Lower lobe of right lung (tissue), 2 donors: ENCODE results near the gene NLGN3. TPM values are rescaled to one million over a fixed set of nuclear protein-coding genes. Genes with fewer than 3 reads are reported as not detected.

Source experiments
- ATAC-seq, 2 donors: fragments of 200-7000 bp; cut with Tn5 transposase; one replicate each; pipeline ENCODE4 v1.9.1; 2020 to 2022; ENCODE audit warnings: mild to moderate bottlenecking in 2 of 2, moderate library complexity in 2 of 2
- DNase-seq: peaks from one replicate; pipeline ENCODE4 v3.0.0-alpha.2; 2020
- H3K27ac ChIP-seq: fragments of 200-600 bp; one replicate; pipeline ENCODE4 v1.8.0; 2022
- H3K27me3 ChIP-seq: fragments of 200-600 bp; one replicate; pipeline ENCODE4 v1.8.0; 2022; ENCODE audit warnings: low read depth
- H3K36me3 ChIP-seq: fragments of 200-600 bp; one replicate; pipeline ENCODE4 v1.8.0; 2022; ENCODE audit warnings: mild to moderate bottlenecking
- H3K4me1 ChIP-seq: fragments of 200-600 bp; one replicate; pipeline ENCODE4 v1.8.0; 2022
- H3K4me3 ChIP-seq: fragments of 200-600 bp; one replicate; pipeline ENCODE4 v1.8.0; 2022; ENCODE audit warnings: mild to moderate bottlenecking
- H3K9me3 ChIP-seq: fragments of 200-600 bp; one replicate; pipeline ENCODE4 v1.8.0; 2022
- intact Hi-C: fragments of 100-400 bp; cut with DNase I; formaldehyde crosslinking; loops from one replicate; pipeline ENCODE4 v1.11.0; 2022
- long read RNA-seq: library from polyadenylated mRNA; unstranded; transcript quantifications from one replicate; pipeline ENCODE4 v2.0.0, GENCODE V29; 2021
- total RNA-seq: library from RNA; stranded (reverse); fragmentation: NEBNext Ultra II Directional; extraction: Animal tissue kit (Norgen Biotek cat#: 25700); gene quantifications from one replicate; pipeline ENCODE4 v1.2.1, GENCODE V29; 2021
- TF ChIP-seq, protein P1 (sequence below): fragments of 200-600 bp; IDR thresholded peaks from one replicate; pipeline ENCODE4 v1.8.0; 2022; ENCODE audit warnings: antibody characterized with exemption, mild to moderate bottlenecking
- donor health status: DM: no; HTN: yes; CAD: no; lungs with severe emphysema.

NLGN3 gene
- total RNA-seq: 1.3 TPM
- long read RNA-seq: 0 reads

DNA sequence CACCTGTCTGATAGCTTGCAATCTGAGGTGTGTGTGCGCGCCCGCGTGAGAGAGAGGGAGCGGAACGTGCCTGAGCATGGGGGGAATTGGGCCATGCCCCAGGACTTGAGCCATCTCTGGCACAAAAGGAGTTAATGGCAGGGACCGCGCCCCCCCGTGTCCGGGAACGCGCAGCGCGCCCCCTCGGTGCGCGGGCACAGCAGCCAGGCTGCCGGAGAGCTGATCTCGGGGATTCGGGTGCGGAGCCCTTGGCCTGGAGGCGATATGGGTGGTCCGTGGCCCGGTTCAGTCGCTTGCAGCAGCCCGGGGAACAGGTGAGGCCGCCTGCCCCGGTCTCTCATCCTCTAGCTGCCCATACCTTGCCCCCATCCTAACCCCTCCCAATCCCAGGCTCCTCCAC is at the start of gene NLGN3:
NLGN3 (plus strand) TSS at position 191 of the 400 bp plus-strand sequence. CDS start 2,909 bp downstream, outside the sequence.
- peak within 1 kb of the TSS; percentile 27 for H3K4me3 ChIP-seq
- no peak for DNase-seq
- ATAC-seq: no peak

DNA sequence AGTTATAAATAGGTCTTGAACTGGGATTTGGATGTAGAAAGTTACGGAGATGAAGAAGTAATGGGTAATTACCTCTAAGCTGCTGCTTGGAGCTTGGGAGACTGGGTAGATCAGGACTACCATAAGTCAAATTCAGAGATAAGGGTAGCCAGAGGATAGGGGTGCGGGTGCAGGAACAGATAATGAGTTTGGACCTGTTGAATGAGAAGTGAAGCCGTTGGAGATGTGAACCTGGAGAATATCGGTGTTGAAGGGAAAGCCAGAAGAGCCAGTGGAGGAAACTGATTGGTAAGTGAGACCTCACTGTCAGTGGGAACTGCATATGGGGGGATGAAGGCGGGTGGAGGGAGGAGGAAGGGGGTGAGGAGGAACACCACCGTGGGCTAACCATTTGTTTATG is 49.6 kb upstream of the NLGN3 start:
- ATAC-seq (no peak), DNase-seq (no peak)
- no peaks in the 10 kb centered on the region for H3K9me3 ChIP-seq
- TF ChIP-seq, protein P1, sequence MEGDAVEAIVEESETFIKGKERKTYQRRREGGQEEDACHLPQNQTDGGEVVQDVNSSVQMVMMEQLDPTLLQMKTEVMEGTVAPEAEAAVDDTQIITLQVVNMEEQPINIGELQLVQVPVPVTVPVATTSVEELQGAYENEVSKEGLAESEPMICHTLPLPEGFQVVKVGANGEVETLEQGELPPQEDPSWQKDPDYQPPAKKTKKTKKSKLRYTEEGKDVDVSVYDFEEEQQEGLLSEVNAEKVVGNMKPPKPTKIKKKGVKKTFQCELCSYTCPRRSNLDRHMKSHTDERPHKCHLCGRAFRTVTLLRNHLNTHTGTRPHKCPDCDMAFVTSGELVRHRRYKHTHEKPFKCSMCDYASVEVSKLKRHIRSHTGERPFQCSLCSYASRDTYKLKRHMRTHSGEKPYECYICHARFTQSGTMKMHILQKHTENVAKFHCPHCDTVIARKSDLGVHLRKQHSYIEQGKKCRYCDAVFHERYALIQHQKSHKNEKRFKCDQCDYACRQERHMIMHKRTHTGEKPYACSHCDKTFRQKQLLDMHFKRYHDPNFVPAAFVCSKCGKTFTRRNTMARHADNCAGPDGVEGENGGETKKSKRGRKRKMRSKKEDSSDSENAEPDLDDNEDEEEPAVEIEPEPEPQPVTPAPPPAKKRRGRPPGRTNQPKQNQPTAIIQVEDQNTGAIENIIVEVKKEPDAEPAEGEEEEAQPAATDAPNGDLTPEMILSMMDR: no peak
- peaks cover 10% of the 10 kb centered on the region for H3K4me1 ChIP-seq
- H3K4me3 ChIP-seq: peak overlapping the region; percentile 65
- no peak overlapping the region for H3K27ac ChIP-seq
- no peaks in the 10 kb centered on the region for H3K36me3 ChIP-seq
- no peaks in the 10 kb centered on the region for H3K27me3 ChIP-seq
- intact Hi-C loops: no loop called here

More for the DNA sequence above, at the start of gene NLGN3:
- TF ChIP-seq, protein P1: no peak
- Histone ChIP-seq H3K27ac (no peak within 1 kb of the TSS), H3K27me3 (no peaks in the 10 kb centered on the region), H3K9me3 (no peaks in the 10 kb centered on the region), H3K4me1 (no peaks in the 10 kb centered on the region), H3K36me3 (peaks cover 21% of the 10 kb centered on the region)
- intact Hi-C loops: no loop called here

DNA sequence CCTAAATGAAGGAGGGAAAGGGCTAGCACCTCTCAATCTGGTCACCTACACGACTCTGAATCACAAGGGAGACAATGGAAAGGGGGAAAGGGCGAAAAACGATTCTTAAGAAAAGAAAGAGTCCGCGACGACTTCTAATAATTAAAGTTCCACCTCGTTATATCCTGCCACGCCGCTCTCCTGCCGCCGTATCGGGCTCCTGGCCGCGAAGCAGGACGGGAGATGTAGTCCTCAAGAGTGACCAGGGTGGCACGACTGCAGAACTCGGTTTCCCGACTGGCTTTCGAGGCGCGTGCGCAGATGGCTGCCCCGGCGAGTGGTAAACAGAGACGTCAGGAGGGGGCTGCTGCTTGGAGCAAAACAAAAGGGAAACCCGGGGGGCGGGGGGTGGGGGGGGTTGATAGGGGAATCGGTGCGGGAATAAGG is 49.1 kb upstream of the NLGN3 start, which contains the start of gene FOXO4:
FOXO4 (plus strand) TSS at position 297 of the 426 bp plus-strand sequence. CDS start 678 bp downstream, outside the sequence.
- Histone ChIP-seq H3K27ac (peak within 1 kb of the TSS; percentile 62), H3K27me3 (no peaks in the 10 kb centered on the region)
- TF ChIP-seq, protein P1: no peak

DNA sequence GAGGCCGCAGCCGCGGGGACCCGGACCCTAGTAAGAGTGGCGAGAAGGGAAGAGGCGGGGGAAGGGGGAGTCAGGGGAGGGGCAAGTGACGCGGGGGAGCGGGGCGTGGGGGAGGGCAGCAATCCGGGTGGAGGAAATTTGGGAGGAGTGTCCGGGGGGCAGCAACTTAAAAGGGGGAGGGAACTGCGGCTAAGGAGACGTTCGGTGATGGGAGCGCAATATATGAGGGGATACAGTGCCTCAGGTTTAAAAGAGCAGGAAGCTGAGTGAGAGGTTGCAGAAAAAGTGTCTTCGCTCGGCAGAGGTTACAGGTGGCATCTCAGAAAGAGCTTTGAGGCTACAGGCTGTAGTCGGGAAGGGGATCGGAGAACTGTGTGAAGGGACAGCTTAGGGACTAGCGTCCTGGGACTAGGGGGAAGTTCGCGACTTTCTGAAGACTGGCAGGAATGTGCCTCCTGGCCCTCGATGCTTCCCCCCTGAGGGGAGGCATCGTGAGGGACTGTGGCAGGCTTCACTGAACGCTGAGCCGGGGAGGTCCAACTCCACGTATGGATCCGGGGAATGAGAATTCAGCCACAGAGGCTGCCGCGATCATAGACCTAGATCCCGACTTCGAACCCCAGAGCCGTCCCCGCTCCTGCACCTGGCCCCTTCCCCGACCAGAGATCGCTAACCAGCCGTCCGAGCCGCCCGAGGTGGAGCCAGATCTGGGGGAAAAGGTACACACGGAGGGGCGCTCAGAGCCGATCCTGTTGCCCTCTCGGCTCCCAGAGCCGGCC is 48.5 kb upstream of the NLGN3 start:
- peak overlapping the region; percentile 65 for H3K4me3 ChIP-seq
- peak overlapping the region; percentile 62 for H3K27ac ChIP-seq
- DNase-seq (no peak), ATAC-seq (peak; percentile 76 to 84)
- peaks cover 10% of the 10 kb centered on the region for H3K4me1 ChIP-seq
- no peaks in the 10 kb centered on the region for H3K27me3 ChIP-seq
- H3K36me3 ChIP-seq: no peaks in the 10 kb centered on the region
- intact Hi-C loops: no loop called here
- H3K9me3 ChIP-seq: no peaks in the 10 kb centered on the region
- TF ChIP-seq, protein P1: no peak

More for the DNA sequence above, 49.1 kb upstream of the NLGN3 start, which contains the start of gene FOXO4:
- intact Hi-C loops: no loop called here
- ATAC-seq (peak; percentile 95 to 97), DNase-seq (peak; percentile 94)
- no peaks in the 10 kb centered on the region for H3K36me3 ChIP-seq
- H3K4me1 ChIP-seq: peaks cover 10% of the 10 kb centered on the region
- no peaks in the 10 kb centered on the region for H3K9me3 ChIP-seq
- peak within 1 kb of the TSS; percentile 65 for H3K4me3 ChIP-seq

DNA sequence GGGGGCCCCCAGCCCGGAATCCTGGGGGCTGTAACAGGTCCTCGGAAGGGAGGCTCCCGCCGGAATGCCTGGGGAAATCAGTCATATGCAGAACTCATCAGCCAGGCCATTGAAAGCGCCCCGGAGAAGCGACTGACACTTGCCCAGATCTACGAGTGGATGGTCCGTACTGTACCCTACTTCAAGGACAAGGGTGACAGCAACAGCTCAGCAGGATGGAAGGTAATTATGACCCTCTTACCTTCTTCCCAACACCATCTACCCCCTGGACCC is 47.9 kb upstream of the NLGN3 start:
- intact Hi-C loops: no loop called here
- Histone ChIP-seq H3K27me3 (no peaks in the 10 kb centered on the region), H3K4me3 (peak overlapping the region; percentile 65), H3K27ac (no peak overlapping the region), H3K36me3 (no peaks in the 10 kb centered on the region), H3K9me3 (no peaks in the 10 kb centered on the region), H3K4me1 (peaks cover 10% of the 10 kb centered on the region)
- no peak for ATAC-seq
- DNase-seq: no peak
- TF ChIP-seq, protein P1: no peak
